HCT116 (cell line): Measurements from ENCODE around the gene CDK19.
"Not testable (repeated sequence)": the region's sequence is repeated elsewhere in the genome, so short reads cannot be mapped to it uniquely, and the experiment has no call there.

Source experiments
- CTCF ChIP-seq, 3 experiments: fragments of 200-600 bp in 1 of 3; sonication (generic) in 1 of 3; IDR thresholded peaks in 2 of 3; conservative IDR thresholded peaks in 1 of 3; 2 replicates each; pipeline ENCODE4 v1.5.1; 2012 to 2017; ENCODE audit warnings: low read depth in 2 of 3, low read length in 2 of 3, antibody characterized with exemption in 1 of 3, borderline replicate concordance in 1 of 3, control low read depth in 1 of 3, mild to moderate bottlenecking in 1 of 3, mixed read lengths in 1 of 3, mixed run types in 1 of 3, moderate library complexity in 1 of 3; ENCODE audit not compliant: insufficient read depth in 1 of 3
- MAX ChIP-seq: IDR thresholded peaks from 2 replicates; pipeline ENCODE4 v1.6.1; 2012
- POLR2AphosphoS5 ChIP-seq: IDR thresholded peaks from 2 replicates; pipeline ENCODE4 v1.6.1; 2011; ENCODE audit warnings: mild to moderate bottlenecking, low read depth, low read length, moderate library complexity
- RAD21 ChIP-seq: IDR thresholded peaks from 2 replicates; pipeline ENCODE4 v1.6.1; 2012; ENCODE audit warnings: low read depth, mild to moderate bottlenecking
- SIN3A ChIP-seq: IDR thresholded peaks from 2 replicates; pipeline ENCODE4 v1.6.1; 2012; ENCODE audit warnings: low read depth
- TCF7L2 ChIP-seq: IDR thresholded peaks from 2 replicates; pipeline ENCODE4 v1.7.0; 2011; ENCODE audit warnings: borderline replicate concordance, inconsistent platforms; ENCODE audit not compliant: insufficient read depth, insufficient read length; ENCODE audit errors: extremely low read depth

DNA sequence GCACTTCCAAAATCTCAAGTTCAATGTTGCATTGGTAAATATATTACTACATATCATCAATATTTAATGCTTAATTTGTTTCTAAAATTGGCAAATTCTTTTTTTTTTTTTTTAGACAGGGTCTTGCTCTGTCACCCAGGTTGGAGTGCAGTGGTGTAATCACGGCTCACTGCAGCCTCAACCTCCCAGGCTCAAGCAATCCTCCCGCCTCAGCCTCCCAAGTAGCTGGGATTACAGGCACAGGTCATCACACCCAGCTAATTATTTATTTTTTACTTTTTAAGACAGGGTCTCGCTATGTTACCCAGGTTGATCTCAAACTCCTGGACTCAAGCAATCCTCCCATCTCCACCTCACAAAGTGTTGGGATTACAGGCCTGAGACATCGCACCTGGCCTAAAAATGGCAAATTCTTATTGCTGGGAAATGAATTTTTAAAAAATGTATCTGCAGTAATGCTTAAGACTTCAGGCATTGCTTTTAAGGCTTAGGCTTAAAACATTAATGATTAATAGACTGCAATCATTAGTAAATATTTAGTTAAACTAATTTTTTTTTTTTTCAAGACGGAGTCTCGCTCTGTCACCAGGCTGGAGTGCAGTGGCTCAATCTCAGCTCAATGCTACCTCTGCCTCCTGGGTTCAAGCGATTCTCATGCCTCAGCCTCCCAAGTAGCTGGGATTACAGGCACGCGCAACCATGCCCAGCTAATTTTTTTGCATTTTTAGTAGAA lies 61.2 kb downstream of the CDK19 start:
- not testable (repeated sequence) for TF ChIP-seq CTCF (IDR thresholded peaks at IDR 0.05 in 2 of 3, conservative IDR thresholded peaks at IDR 0.05 in 1 of 3; ENCODE audit: borderline replicate concordance in 1 of 3, insufficient read depth in 1 of 3, low read depth in 2 of 3, low read length in 2 of 3); SIN3A; POLR2AphosphoS5; MAX; RAD21; TCF7L2
